Endothelial cell of umbilical vein (primary cell): ENCODE data around the gene UGT3A2. TPM values are rescaled to one million over a fixed set of nuclear protein-coding genes. Genes with fewer than 3 reads are reported as not detected.

Experiments used
- Bru-seq: library from RNA; stranded (reverse); fragments of 400-500 nt; gene quantifications from one replicate; lab custom pipeline; 2021; lab: Mats Ljungman, UMichigan
- BruChase-seq, 2 experiments: library from RNA; stranded (reverse); fragments of 400-500 nt; gene quantifications; one replicate each; lab custom pipeline; 2021; lab: Mats Ljungman, UMichigan
- BruUV-seq: library from RNA; stranded (reverse); fragments of 400-500 nt; replicated peaks from 2 replicates; lab custom pipeline; 2021; lab: Mats Ljungman, UMichigan
- CTCF ChIA-PET: fragments of 300-600, 350-600 bp; sonication (Branson Sonifier 250); formaldehyde crosslinking; loops from one replicate; lab custom pipeline; 2021; ENCODE audit warnings: antibody characterized with exemption, inconsistent platforms; lab: Charles Lee
- POLR2A ChIA-PET: fragments of 300-600, 350-600 bp; sonication (Branson Sonifier 250); formaldehyde crosslinking; loops from one replicate; lab custom pipeline; 2021; ENCODE audit warnings: antibody characterized with exemption, inconsistent platforms; lab: Charles Lee
- DNase-seq: peaks from one replicate; pipeline ENCODE4 v3.0.0-alpha.2; 2011; ENCODE audit warnings: low read depth, low spot score
- FAIRE-seq: peaks from 2 replicates; lab custom pipeline; 2011; peaks lifted over from hg19 to GRCh38; lab: Jason Lieb, UNC
- H2AFZ ChIP-seq: 2 replicates; pipeline ENCODE4 v1.6.0; 2012; ENCODE audit warnings: low read depth, low read length, control low read depth, inconsistent platforms
- H3K27ac ChIP-seq: 2 replicates; pipeline ENCODE4 v1.5.1; 2011; ENCODE audit warnings: low read depth, mild to moderate bottlenecking, control low read depth, low read length, moderate library complexity; ENCODE audit not compliant: insufficient read depth
- H3K27me3 ChIP-seq, 2 experiments: 2 replicates each; pipeline versions ENCODE4 v1.6.0 to v1.6.1; 2011; ENCODE audit warnings: low read length in 2 of 2, mixed read lengths in 1 of 2; ENCODE audit not compliant: control insufficient read depth in 2 of 2, insufficient read depth in 2 of 2
- H3K36me3 ChIP-seq, 2 experiments: 2 replicates in 1 of 2; 3 replicates in 1 of 2; pipeline ENCODE4 v1.5.1; 2011; ENCODE audit warnings: low read length in 2 of 2, mild to moderate bottlenecking in 1 of 2, moderate library complexity in 1 of 2; ENCODE audit not compliant: control insufficient read depth in 2 of 2, insufficient read depth in 2 of 2; ENCODE audit errors: extremely low read depth in 1 of 2
- H3K4me1 ChIP-seq: 3 replicates; pipeline ENCODE4 v1.5.1; 2011; ENCODE audit warnings: mild to moderate bottlenecking, low read length; ENCODE audit not compliant: control insufficient read depth, insufficient read depth; ENCODE audit errors: extremely low read depth
- H3K4me2 ChIP-seq: 2 replicates; pipeline ENCODE4 v1.6.1; 2011; ENCODE audit warnings: low read length, control low read depth, mixed read lengths; ENCODE audit not compliant: insufficient read depth
- H3K4me3 ChIP-seq, 3 experiments: fragments of 200-600 bp in 1 of 3; sonication (generic), shearing (Covaris generic) in 1 of 3; replicated peaks in 1 of 3; 2 replicates each; pipeline ENCODE4 v1.5.1; 2011 to 2016; ENCODE audit warnings: control low read depth in 3 of 3, low read length in 3 of 3, mild to moderate bottlenecking in 2 of 3, inconsistent platforms in 1 of 3, low read depth in 1 of 3, moderate library complexity in 1 of 3; ENCODE audit not compliant: insufficient read depth in 1 of 3
- H3K79me2 ChIP-seq: 2 replicates; pipeline ENCODE4 v1.6.0; 2012; ENCODE audit warnings: low read length, inconsistent platforms; ENCODE audit not compliant: control insufficient read depth, insufficient read depth
- H3K9ac ChIP-seq: replicated peaks from 2 replicates; pipeline ENCODE3; 2011; ENCODE audit warnings: low read length, control low read depth; ENCODE audit not compliant: insufficient read depth; ENCODE audit errors: extremely low read depth
- H3K9me1 ChIP-seq: replicated peaks from 3 replicates; pipeline ENCODE4 v1.6.0; 2011; ENCODE audit warnings: mild to moderate bottlenecking, low read length; ENCODE audit not compliant: control insufficient read depth, insufficient read depth; ENCODE audit errors: extremely low read depth
- H3K9me3 ChIP-seq: replicated peaks from 2 replicates; pipeline ENCODE4 v1.5.1; 2012; ENCODE audit warnings: low read length, inconsistent platforms; ENCODE audit not compliant: control insufficient read depth, insufficient read depth
- H4K20me1 ChIP-seq: replicated peaks from 2 replicates; pipeline ENCODE3; 2011; ENCODE audit warnings: mild to moderate bottlenecking, low read length; ENCODE audit not compliant: control insufficient read depth, insufficient read depth; ENCODE audit errors: extremely low read depth
- CTCF ChIP-seq, 2 donors: IDR thresholded peaks; 1 replicate in 1 of 2; 2 replicates in 1 of 2; pipeline ENCODE4 v1.5.1; 2011; ENCODE audit warnings: low read length in 2 of 2, mild to moderate bottlenecking in 2 of 2, moderate library complexity in 2 of 2, control low read depth in 1 of 2, inconsistent platforms in 1 of 2, low read depth in 1 of 2; ENCODE audit not compliant: insufficient read depth in 1 of 2; ENCODE audit errors: extremely low read depth in 1 of 2
- EZH2 ChIP-seq: IDR thresholded peaks from 2 replicates; pipeline ENCODE4 v1.6.1; 2012; ENCODE audit warnings: borderline replicate concordance, low read depth, mild to moderate bottlenecking, moderate library complexity, low read length, inconsistent platforms; ENCODE audit not compliant: severe bottlenecking
- FOS ChIP-seq: IDR thresholded peaks from 2 replicates; pipeline ENCODE4 v1.6.1; 2011; ENCODE audit warnings: mild to moderate bottlenecking, low read length, moderate library complexity, borderline replicate concordance; ENCODE audit not compliant: insufficient read depth
- GATA2 ChIP-seq: IDR thresholded peaks from 2 replicates; pipeline ENCODE4 v1.7.0; 2011; ENCODE audit warnings: low read depth, mild to moderate bottlenecking, moderate library complexity, mixed read lengths, low read length; ENCODE audit not compliant: insufficient read length, insufficient read depth
- MAX ChIP-seq: IDR thresholded peaks from 2 replicates; pipeline ENCODE4 v1.6.1; 2011; ENCODE audit not compliant: insufficient read depth, insufficient read length
- MYC ChIP-seq: IDR thresholded peaks from one replicate; pipeline ENCODE4 v1.6.1; 2011; ENCODE audit warnings: mild to moderate bottlenecking, low read depth, low read length
- POLR2A ChIP-seq: IDR thresholded peaks from 2 replicates; pipeline ENCODE4 v1.6.1; 2012; ENCODE audit warnings: low read depth, mild to moderate bottlenecking, control low read depth, low read length
- POLR2AphosphoS5 ChIP-seq: IDR thresholded peaks from 2 replicates; pipeline ENCODE4 v1.6.1; 2012; ENCODE audit warnings: low read depth, mild to moderate bottlenecking, control low read depth, low read length, moderate library complexity; ENCODE audit not compliant: insufficient read depth
- dilution Hi-C: fragments of 300-500 bp; cut with MboI; formaldehyde crosslinking; loops from one replicate; pipeline ENCODE4 v1.15.0; 2019; ENCODE audit warnings: low sequenced_read_pairs; ENCODE audit not compliant: extremely low pct_ligation_motif_present
- intact Hi-C: fragments of 100-400 bp; cut with micrococcal nuclease; formaldehyde crosslinking; loops from one replicate; pipeline ENCODE4 v1.10.0; 2022
- long read RNA-seq: library from polyadenylated mRNA; stranded (forward); transcript quantifications from one replicate; pipeline ENCODE4 v2.0.0, GENCODE V29; 2021
- polyA minus RNA-seq, 3 experiments: library from RNA; depleted of rRNA, polyadenylated mRNA; stranded (reverse); fragments of >200 nt; gene quantifications; 1 replicate in 1 of 3; 2 replicates in 2 of 3; pipeline ENCODE4 v1.2.3, GENCODE V29; 2011
- polyA plus RNA-seq, 4 experiments: library from polyadenylated mRNA; depleted of rRNA in 3 of 4; stranded (reverse) in 3 of 4; unstranded in 1 of 4; fragments of >200 nt; gene quantifications; 2 replicates each; pipeline versions ENCODE4 v1.2.1 to v1.2.3, GENCODE V29; 2011 to 2012; ENCODE audit warnings: missing spikeins in 1 of 4
- total RNA-seq: library from RNA; stranded (reverse); gene quantifications from 2 replicates; pipeline ENCODE4 v1.2.3, GENCODE V29; 2021

UGT3A2 gene
- total RNA-seq = not detected in 2 replicates
- polyA plus RNA-seq = not detected in 2 replicates
- polyA plus RNA-seq (2011; cell fraction: cytosol; rRNA removed) = not detected in 2 replicates
- polyA plus RNA-seq (2011; cell fraction: nucleus; rRNA removed) = not detected in 2 replicates
- not detected in 2 replicates for polyA plus RNA-seq (2012)
- polyA minus RNA-seq = not detected in 2 replicates
- polyA minus RNA-seq (2011; cell fraction: cytosol; rRNA and poly(A)+ RNA removed) = not detected
- polyA minus RNA-seq (2011; cell fraction: nucleus; rRNA and poly(A)+ RNA removed) = not detected in 2 replicates
- percentile 3 among the genes with signal in this experiment for Bru-seq, nascent RNA
- BruChase-seq, experiment 1, labeled RNA remaining after a 6-hour chase = not detected
- BruChase-seq, experiment 2, labeled RNA remaining after a 2-hour chase = not detected
- long read RNA-seq = 0 reads

- Histone ChIP-seq H4K20me1 (no peaks in the 10 kb centered on the region), H2AFZ (no peak within 1 kb of the TSS), H3K27ac (no peak within 1 kb of the TSS), H3K4me3 (no peak within 1 kb of the TSS), H3K9ac (no peak within 1 kb of the TSS), H3K27me3 (peaks cover under 1 to 12% of the 10 kb centered on the region in 2 experiments), H3K9me1 (no peaks in the 10 kb centered on the region), H3K4me1 (no peaks in the 10 kb centered on the region), H3K9me3 (no peaks in the 10 kb centered on the region), H3K4me2 (no peak within 1 kb of the TSS), H3K36me3 (no peaks in the 10 kb centered on the region), H3K79me2 (no peaks in the 10 kb centered on the region)
- DNase-seq (no peak), FAIRE-seq (no peak)
- TF ChIP-seq EZH2 = no peak
- no peak for TF ChIP-seq CTCF (IDR thresholded peaks at IDR 0.05; ENCODE audit: extremely low read depth in 1 of 2, insufficient read depth in 1 of 2, low read depth in 1 of 2, low read length in 2 of 2)
- TF ChIP-seq POLR2AphosphoS5 = no peak
- no peak for TF ChIP-seq MAX
- TF ChIP-seq GATA2 = no peak
- TF ChIP-seq FOS = no peak
- no peak for TF ChIP-seq POLR2A
- TF ChIP-seq MYC = no peak
- dilution Hi-C loops = no loop called here
- POLR2A ChIA-PET = no interaction called here
- intact Hi-C loops = no loop called here
- no TSS peak for BruUV-seq
- CTCF ChIA-PET = interaction anchor here (7.2 kb wide), 1 partner anchor 12 kb away, joined by 56 read pairs; no protein-coding TSS in a partner anchor
Observed at GRCh38 chr5:36066540-36067210, at the start of gene UGT3A2. TSS of gene UGT3A2 (minus strand) at chr5:36066882. CDS start at chr5:36066789, 93 bp downstream.
